GM10266 (cell line): ENCODE results near the gene RTN3.
"Not testable (repeated sequence)": the region's sequence is repeated elsewhere in the genome, so short reads cannot be mapped to it uniquely, and the experiment has no call there.

ENCODE experiments used
- DNase-seq: peaks from one replicate; pipeline ENCODE4 v3.0.0; 2012; ENCODE audit errors: extremely low spot score
- TF ChIP-seq, protein P1 (sequence below): IDR thresholded peaks from 2 replicates; pipeline ENCODE4 v1.5.1; 2012; ENCODE audit warnings: mild to moderate bottlenecking, low read depth; ENCODE audit not compliant: control insufficient read depth, insufficient read depth; ENCODE audit errors: missing control alignments

RTN3 gene, protein sequence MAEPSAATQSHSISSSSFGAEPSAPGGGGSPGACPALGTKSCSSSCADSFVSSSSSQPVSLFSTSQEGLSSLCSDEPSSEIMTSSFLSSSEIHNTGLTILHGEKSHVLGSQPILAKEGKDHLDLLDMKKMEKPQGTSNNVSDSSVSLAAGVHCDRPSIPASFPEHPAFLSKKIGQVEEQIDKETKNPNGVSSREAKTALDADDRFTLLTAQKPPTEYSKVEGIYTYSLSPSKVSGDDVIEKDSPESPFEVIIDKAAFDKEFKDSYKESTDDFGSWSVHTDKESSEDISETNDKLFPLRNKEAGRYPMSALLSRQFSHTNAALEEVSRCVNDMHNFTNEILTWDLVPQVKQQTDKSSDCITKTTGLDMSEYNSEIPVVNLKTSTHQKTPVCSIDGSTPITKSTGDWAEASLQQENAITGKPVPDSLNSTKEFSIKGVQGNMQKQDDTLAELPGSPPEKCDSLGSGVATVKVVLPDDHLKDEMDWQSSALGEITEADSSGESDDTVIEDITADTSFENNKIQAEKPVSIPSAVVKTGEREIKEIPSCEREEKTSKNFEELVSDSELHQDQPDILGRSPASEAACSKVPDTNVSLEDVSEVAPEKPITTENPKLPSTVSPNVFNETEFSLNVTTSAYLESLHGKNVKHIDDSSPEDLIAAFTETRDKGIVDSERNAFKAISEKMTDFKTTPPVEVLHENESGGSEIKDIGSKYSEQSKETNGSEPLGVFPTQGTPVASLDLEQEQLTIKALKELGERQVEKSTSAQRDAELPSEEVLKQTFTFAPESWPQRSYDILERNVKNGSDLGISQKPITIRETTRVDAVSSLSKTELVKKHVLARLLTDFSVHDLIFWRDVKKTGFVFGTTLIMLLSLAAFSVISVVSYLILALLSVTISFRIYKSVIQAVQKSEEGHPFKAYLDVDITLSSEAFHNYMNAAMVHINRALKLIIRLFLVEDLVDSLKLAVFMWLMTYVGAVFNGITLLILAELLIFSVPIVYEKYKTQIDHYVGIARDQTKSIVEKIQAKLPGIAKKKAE

DNA sequence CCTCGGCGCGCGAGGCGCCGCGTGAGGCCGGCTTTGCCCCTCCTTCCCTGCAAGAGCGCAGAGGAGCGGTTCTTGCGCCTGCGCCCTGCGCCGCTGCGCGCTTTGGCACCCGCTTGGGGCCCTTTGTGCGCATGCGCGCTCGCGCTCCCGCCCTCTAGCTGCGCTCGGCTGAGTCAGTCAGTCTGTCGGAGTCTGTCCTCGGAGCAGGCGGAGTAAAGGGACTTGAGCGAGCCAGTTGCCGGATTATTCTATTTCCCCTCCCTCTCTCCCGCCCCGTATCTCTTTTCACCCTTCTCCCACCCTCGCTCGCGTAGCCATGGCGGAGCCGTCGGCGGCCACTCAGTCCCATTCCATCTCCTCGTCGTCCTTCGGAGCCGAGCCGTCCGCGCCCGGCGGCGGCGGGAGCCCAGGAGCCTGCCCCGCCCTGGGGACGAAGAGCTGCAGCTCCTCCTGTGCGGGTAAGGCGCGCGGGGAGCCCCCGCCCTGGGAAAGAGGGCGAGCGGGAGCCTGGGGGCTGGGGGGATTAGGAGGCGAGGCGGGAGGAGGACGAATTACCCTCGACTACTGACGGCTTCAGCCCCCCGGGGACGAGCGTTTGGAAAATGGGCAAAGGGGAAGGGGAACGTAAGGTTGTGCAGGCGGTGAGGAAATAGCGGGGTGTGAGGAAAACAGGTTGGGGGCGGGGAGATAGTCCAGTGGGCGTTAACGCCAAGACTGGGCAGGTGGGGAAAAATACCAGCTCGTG lies at the start of gene RTN3:
RTN3 (plus strand) TSS at position 180 of the 745 bp plus-strand sequence; CDS start at position 317, 137 bp downstream.
- TF ChIP-seq, protein P1, sequence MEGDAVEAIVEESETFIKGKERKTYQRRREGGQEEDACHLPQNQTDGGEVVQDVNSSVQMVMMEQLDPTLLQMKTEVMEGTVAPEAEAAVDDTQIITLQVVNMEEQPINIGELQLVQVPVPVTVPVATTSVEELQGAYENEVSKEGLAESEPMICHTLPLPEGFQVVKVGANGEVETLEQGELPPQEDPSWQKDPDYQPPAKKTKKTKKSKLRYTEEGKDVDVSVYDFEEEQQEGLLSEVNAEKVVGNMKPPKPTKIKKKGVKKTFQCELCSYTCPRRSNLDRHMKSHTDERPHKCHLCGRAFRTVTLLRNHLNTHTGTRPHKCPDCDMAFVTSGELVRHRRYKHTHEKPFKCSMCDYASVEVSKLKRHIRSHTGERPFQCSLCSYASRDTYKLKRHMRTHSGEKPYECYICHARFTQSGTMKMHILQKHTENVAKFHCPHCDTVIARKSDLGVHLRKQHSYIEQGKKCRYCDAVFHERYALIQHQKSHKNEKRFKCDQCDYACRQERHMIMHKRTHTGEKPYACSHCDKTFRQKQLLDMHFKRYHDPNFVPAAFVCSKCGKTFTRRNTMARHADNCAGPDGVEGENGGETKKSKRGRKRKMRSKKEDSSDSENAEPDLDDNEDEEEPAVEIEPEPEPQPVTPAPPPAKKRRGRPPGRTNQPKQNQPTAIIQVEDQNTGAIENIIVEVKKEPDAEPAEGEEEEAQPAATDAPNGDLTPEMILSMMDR, result no peak
- peak; percentile 96 for DNase-seq

DNA sequence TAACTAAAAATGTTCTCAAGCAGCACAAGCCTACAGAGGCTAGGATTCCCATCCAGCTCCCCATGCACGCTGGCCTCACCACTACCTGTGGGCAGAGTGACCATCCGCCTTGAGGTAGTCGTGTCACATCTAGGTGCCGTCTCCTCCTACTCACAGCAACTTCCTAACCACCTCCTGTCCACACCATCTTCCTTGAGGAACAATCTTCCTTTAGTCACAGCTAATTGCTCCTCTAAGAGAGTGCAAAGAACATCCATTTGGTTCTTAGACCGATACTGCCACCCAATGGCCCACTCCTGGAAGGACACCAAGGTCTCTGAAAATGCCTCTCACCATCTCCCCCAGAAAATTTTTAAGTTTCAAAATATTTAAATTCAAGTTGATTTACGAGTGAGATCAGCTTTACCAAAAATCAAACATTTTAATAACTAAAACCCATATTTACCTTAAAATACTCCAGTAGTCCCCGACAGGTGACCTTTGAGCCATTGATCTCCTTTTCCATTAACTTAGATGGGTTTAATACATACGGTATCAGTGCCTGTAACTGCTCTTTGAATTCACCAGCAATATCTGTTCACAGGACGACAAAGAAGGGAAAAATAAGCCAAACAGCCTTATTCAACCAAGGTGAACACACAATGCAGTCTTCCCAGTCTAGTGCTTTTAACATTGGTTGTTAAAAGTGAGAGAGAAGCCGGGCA lies 45.4 kb upstream of the RTN3 start:
- TF ChIP-seq, protein P1, result peak; percentile 80
- DNase-seq, result peak; percentile 69

DNA sequence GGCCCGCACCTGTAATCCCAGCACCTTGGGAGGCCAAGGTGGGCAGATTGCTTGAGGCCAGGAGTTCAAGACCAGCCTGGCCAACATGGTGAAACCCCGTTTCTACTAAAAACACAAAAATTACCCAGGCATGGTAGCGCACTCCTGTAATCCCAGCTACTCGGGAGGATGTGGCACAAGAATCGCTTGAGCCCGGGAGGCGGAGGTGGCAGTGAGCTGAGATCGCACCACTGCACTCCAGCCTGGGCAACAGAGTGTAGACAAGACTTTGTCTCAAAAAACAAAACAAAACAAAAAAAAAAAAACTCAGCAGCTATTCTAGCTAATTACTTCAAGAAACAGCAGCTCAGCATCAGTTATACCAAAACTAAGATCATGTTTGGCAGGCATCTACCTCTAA lies 42.9 kb upstream of the RTN3 start:
- not testable (repeated sequence) for DNase-seq

- no peak for DNase-seq
- TF ChIP-seq, protein P1, result peak; percentile 40
Observed at GRCh38 chr11:63639199-63639832, 42.0 kb upstream of the RTN3 start.

DNA sequence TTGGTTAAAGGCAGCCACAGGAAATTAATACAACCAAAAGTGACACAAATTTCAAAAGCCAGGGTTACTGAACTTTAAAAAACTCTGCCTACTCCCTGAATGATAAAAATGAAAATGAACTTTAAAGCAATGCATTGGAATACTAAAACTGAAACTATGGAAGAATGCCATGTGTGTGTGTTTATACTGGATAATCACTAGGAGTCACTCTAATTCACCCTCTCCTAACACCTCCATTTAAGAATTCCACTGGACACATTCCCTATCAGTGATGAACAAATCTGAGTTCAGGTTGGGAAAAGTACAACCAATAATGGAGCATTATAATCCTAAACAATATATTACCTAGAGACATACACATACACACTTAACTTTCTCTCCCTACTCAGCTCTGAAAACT lies 39.6 kb upstream of the RTN3 start:
- no peak for DNase-seq
- TF ChIP-seq, protein P1, result no peak

DNA sequence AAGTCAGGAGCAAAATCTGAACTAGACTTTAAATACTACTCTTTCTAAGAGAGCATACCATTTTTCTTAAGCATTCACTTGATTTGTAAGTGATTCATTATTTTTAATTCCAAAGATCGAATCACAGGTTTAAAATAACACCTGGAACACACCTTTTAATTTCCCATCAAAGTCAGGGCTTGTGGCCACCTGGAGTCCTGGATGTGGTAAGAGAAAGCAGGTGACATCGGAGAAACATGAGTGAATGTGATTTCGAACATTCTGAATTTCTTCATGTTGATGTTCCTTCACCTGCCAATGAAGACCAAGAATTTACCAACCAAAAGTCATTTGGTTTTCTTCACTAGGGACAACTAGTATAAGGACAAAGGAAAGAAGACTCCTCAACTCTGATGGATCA lies 38.1 kb upstream of the RTN3 start:
- no peak for DNase-seq
- TF ChIP-seq, protein P1, result no peak

GRCh38 chr11:63652671-63653070 lies 28.6 kb upstream of the RTN3 start:
- DNase-seq, result no peak

More at GRCh38 chr11:63652671-63653070, 28.6 kb upstream of the RTN3 start:
- TF ChIP-seq, protein P1, result no peak
